Naive thymus-derived CD4-positive, alpha-beta T cell (primary cell): ENCODE data around the gene IL17RE. TPM values are rescaled to one million over a fixed set of nuclear protein-coding genes. Genes with fewer than 3 reads are reported as not detected.
"Not testable (repeated sequence)": the region's sequence is repeated elsewhere in the genome, so short reads cannot be mapped to it uniquely, and the experiment has no call there.

Experiments used
- ATAC-seq: fragments of 150-1000 bp; cut with Tn5 transposase; 2 replicates; pipeline ENCODE4 v1.10.0; 2021; ENCODE audit warnings: mild to moderate bottlenecking, moderate library complexity
- CTCF ChIA-PET: fragments of 350-600 bp; sonication (Branson Sonifier 250); formaldehyde crosslinking; loops from one replicate; lab custom pipeline; 2021; ENCODE audit warnings: antibody characterized with exemption; lab: Charles Lee
- POLR2A ChIA-PET: fragments of 350-600 bp; sonication (Branson Sonifier 250); formaldehyde crosslinking; loops from one replicate; lab custom pipeline; 2021; ENCODE audit warnings: antibody characterized with exemption, inconsistent platforms; lab: Charles Lee
- DNase-seq, 9 donors: peaks; one replicate each; pipeline versions ENCODE4 v3.0.0 to v3.0.0-alpha.2; 2020 to 2022; ENCODE audit warnings: mixed read lengths in 1 of 9
- H3K27ac ChIP-seq: one replicate; pipeline ENCODE4 v1.7.0; 2013; ENCODE audit warnings: mild to moderate bottlenecking, low read depth, low read length, moderate library complexity
- H3K27me3 ChIP-seq, 2 donors: one replicate each; pipeline ENCODE4 v1.7.0; 2013; ENCODE audit warnings: low read length in 2 of 2, mild to moderate bottlenecking in 2 of 2, moderate library complexity in 2 of 2; ENCODE audit not compliant: control insufficient read depth in 2 of 2, insufficient read depth in 2 of 2
- H3K36me3 ChIP-seq, 3 experiments: 1 replicate in 2 of 3; 2 replicates in 1 of 3; pipeline ENCODE4 v1.7.0; 2013; ENCODE audit warnings: low read length in 3 of 3, mild to moderate bottlenecking in 3 of 3, moderate library complexity in 1 of 3; ENCODE audit not compliant: insufficient read depth in 3 of 3, control insufficient read depth in 2 of 3
- H3K4me1 ChIP-seq, 2 donors: one replicate each; pipeline ENCODE4 v1.7.0; 2013; ENCODE audit warnings: low read length in 2 of 2, mild to moderate bottlenecking in 2 of 2, moderate library complexity in 1 of 2; ENCODE audit not compliant: control insufficient read depth in 2 of 2, insufficient read depth in 2 of 2
- H3K4me3 ChIP-seq: 2 replicates; pipeline ENCODE4 v1.7.0; 2013; ENCODE audit warnings: mild to moderate bottlenecking, low read length
- H3K9me3 ChIP-seq, 3 experiments: 1 replicate in 2 of 3; 2 replicates in 1 of 3; pipeline ENCODE4 v1.7.0; 2013; ENCODE audit warnings: low read length in 3 of 3; ENCODE audit not compliant: control insufficient read depth in 2 of 3
- H3K27ac Mint-ChIP-seq, 9 donors: one replicate each; pipeline ENCODE4 v1.8.0; 2020 to 2022; ENCODE audit warnings: mixed read lengths in 9 of 9, mild to moderate bottlenecking in 8 of 9, moderate library complexity in 5 of 9, inconsistent platforms in 2 of 9
- H3K27me3 Mint-ChIP-seq, 5 donors: one replicate each; pipeline ENCODE4 v1.8.0; 2021 to 2022; ENCODE audit warnings: mixed read lengths in 5 of 5, mild to moderate bottlenecking in 1 of 5
- H3K36me3 Mint-ChIP-seq, 5 donors: one replicate each; pipeline ENCODE4 v1.8.0; 2020 to 2022; ENCODE audit warnings: mixed read lengths in 5 of 5, mild to moderate bottlenecking in 3 of 5, inconsistent platforms in 1 of 5
- H3K4me1 Mint-ChIP-seq, 7 donors: one replicate each; pipeline ENCODE4 v1.8.0; 2020 to 2022; ENCODE audit warnings: mixed read lengths in 7 of 7, mild to moderate bottlenecking in 3 of 7, inconsistent platforms in 1 of 7
- H3K4me3 Mint-ChIP-seq, 10 donors: one replicate each; pipeline ENCODE4 v1.8.0; 2020 to 2022; ENCODE audit warnings: mild to moderate bottlenecking in 10 of 10, mixed read lengths in 10 of 10, moderate library complexity in 6 of 10, inconsistent platforms in 2 of 10
- H3K9me3 Mint-ChIP-seq, 11 donors: one replicate each; pipeline ENCODE4 v1.8.0; 2020 to 2022; ENCODE audit warnings: mixed read lengths in 11 of 11, mild to moderate bottlenecking in 4 of 11, inconsistent platforms in 1 of 11, moderate library complexity in 1 of 11
- intact Hi-C, 2 donors: fragments of 100-400 bp; cut with micrococcal nuclease; formaldehyde crosslinking; loops; one replicate each; pipeline ENCODE4 v1.15.1; 2023
- polyA plus RNA-seq, 2 donors: library from polyadenylated mRNA; unstranded; fragments of 300-500 nt; fragmentation: Illumina TruSeq; gene quantifications; one replicate each; pipeline ENCODE4 v1.2.3, GENCODE V29; 2021
- total RNA-seq, 6 experiments: library from RNA in 5 of 6; stranded (reverse) in 5 of 6; gene quantifications; 1 replicate in 5 of 6; 2 replicates in 1 of 6; pipeline ENCODE4 v1.2.3 and lab custom pipeline; 2021 to 2026

IL17RE gene
- total and polyA plus RNA-seq, 7 experiments from 2014 or later: 0.19 to 2.2 (median 0.38) TPM; not detected in 2

DNA sequence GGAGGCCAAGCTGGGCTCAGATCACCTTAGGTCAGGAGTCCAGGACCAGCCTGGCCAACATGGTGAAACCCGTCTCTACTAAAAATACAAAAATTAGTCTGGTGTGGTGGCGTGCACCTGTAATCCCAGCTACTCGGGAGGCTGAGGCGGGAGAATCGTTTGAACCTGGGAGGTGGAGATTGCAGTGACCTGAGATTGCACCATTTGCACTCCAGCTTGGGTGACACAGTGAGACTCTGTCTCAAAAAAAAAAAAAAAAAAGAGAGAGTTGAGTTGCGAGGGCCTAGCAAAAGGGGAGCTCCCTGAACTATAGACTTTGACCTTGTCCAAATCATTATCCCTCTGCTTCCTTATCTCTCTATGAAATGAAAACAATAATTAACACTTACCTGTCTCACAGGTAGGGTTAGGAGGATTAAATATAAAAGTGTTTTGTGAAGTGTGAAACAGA lies 1.7 kb upstream of the IL17RE start:
- POLR2A ChIA-PET: interaction anchor here (0.9 to 1.6 kb wide), 2 partner anchors 11 to 34 kb away, joined by 4 to 6 read pairs; partner anchors contain the start of gene JAGN1
- ATAC-seq, H3K9me3 Mint-ChIP-seq, intact Hi-C loops, H3K27me3 ChIP-seq, DNase-seq, H3K9me3 ChIP-seq, H3K27me3 Mint-ChIP-seq, CTCF ChIA-PET, H3K36me3 Mint-ChIP-seq, H3K4me3 ChIP-seq, H3K27ac ChIP-seq, H3K36me3 ChIP-seq: not testable (repeated sequence)
- H3K4me3 Mint-ChIP-seq: peak overlapping the region in 1 of 10 donors; percentile 24
- H3K27ac Mint-ChIP-seq: peak overlapping the region in 4 of 9 donors; percentile 1 to 76 (median 30)
- peaks cover 18 to 49% (median 39%) of the 10 kb centered on the region in 7 donors for H3K4me1 Mint-ChIP-seq
- H3K4me1 ChIP-seq: peaks cover 10 to 15% of the 10 kb centered on the region in 2 donors

DNA sequence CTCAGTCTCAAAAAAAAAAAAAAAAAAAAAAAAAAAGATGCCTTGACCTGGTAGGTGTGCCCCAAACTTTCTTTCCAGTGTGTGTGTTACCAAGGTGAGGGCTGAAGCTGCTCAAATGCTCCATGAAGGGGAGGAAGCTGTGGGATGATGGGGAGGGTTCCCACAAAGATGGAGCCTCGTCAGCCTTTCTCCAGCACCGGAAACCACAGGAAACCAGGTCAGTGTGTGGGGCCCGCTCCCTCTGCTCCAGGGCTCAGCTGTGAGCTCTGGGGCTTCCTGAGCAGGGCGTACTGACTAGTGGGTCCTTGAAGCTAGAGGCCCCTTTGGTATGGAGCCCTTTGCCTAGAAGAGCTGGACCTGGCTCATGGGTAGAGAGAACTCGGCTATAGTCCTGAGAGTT lies 681 bp upstream of the IL17RE start:
- peaks cover 18 to 43% (median 32%) of the 10 kb centered on the region in 7 donors for H3K4me1 Mint-ChIP-seq
- Histone ChIP-seq H3K9me3 (no peaks in the 10 kb centered on the region), H3K4me1 (peaks cover 10 to 13% of the 10 kb centered on the region in 2 donors), H3K36me3 (no peaks in the 10 kb centered on the region), H3K4me3 (no peak overlapping the region), H3K27ac (no peak overlapping the region), H3K27me3 (no peaks in the 10 kb centered on the region)
- H3K4me3 Mint-ChIP-seq: peak overlapping the region in 5 of 10 donors; percentile 24 to 66 (median 37)
- intact Hi-C loops: loop anchor here in 1 of 2 donors (1.0 kb wide), 2 partner anchors 12 to 125 kb away; partner anchors contain the start of gene JAGN1
- DNase-seq: peak in 1 of 9 donors; percentile 50
- peak; percentile 37 for ATAC-seq
- H3K9me3 Mint-ChIP-seq: no peaks in the 10 kb centered on the region
- POLR2A ChIA-PET: interaction anchor here (0.9 to 2.1 kb wide), 5 partner anchors 9 to 33 kb away, joined by 3 to 10 read pairs (median 4); partner anchors contain the start of genes CRELD1 and JAGN1
- peak overlapping the region in 1 of 9 donors; percentile 68 for H3K27ac Mint-ChIP-seq
- CTCF ChIA-PET: interaction anchor here (0.6 kb wide), 1 partner anchor 292 kb away, joined by 3 read pairs; no protein-coding TSS in a partner anchor
- H3K27me3 Mint-ChIP-seq: no peaks in the 10 kb centered on the region
- H3K36me3 Mint-ChIP-seq: peaks cover 0 to 2% (median 0%) of the 10 kb centered on the region in 5 donors

- no peak for DNase-seq
- intact Hi-C loops: no loop called here
- Histone ChIP-seq H3K27ac (no peak overlapping the region), H3K27me3 (no peaks in the 10 kb centered on the region), H3K36me3 (no peaks in the 10 kb centered on the region), H3K4me1 (peaks cover 10 to 13% of the 10 kb centered on the region in 2 donors), H3K4me3 (no peak overlapping the region), H3K9me3 (no peaks in the 10 kb centered on the region)
- H3K9me3 Mint-ChIP-seq: no peaks in the 10 kb centered on the region
- ATAC-seq: no peak
- POLR2A ChIA-PET: interaction anchor here (1.1 to 2.1 kb wide), 2 partner anchors 12 to 14 kb away, joined by 3 to 10 read pairs; partner anchors contain the start of gene JAGN1
- H3K4me3 Mint-ChIP-seq: peak overlapping the region in 3 of 10 donors; percentile 9 to 61 (median 40)
- H3K4me1 Mint-ChIP-seq: peaks cover 17 to 36% (median 26%) of the 10 kb centered on the region in 7 donors
- peak overlapping the region in 4 of 9 donors; percentile 31 to 61 (median 49) for H3K27ac Mint-ChIP-seq
- H3K36me3 Mint-ChIP-seq: no peaks in the 10 kb centered on the region
- CTCF ChIA-PET: interaction anchor here (0.8 kb wide), 1 partner anchor 10 kb away, joined by 3 read pairs; no protein-coding TSS in a partner anchor
- H3K27me3 Mint-ChIP-seq: no peaks in the 10 kb centered on the region
Observed at GRCh38 chr3:9903238-9903624, 583 bp downstream of the IL17RE start.

GRCh38 chr3:9903904-9904303 lies 1.3 kb downstream of the IL17RE start:
- ChIA-PET CTCF (interaction anchor here (0.7 kb wide), 1 partner anchor 327 kb away, joined by 3 read pairs; no protein-coding TSS in a partner anchor), POLR2A (no interaction called here)
- ATAC-seq: no peak
- intact Hi-C loops: no loop called here
- peaks cover 10 to 13% of the 10 kb centered on the region in 2 donors for H3K4me1 ChIP-seq
- Mint-ChIP-seq H3K4me3 (peak overlapping the region in 1 of 10 donors; percentile 33), H3K27ac (no peak overlapping the region), H3K9me3 (no peaks in the 10 kb centered on the region), H3K36me3 (no peaks in the 10 kb centered on the region), H3K27me3 (no peaks in the 10 kb centered on the region), H3K4me1 (peaks cover 14 to 30% (median 24%) of the 10 kb centered on the region in 7 donors)
- no peaks in the 10 kb centered on the region for H3K9me3 ChIP-seq
- no peaks in the 10 kb centered on the region for H3K27me3 ChIP-seq
- DNase-seq: no peak
- H3K36me3 ChIP-seq: no peaks in the 10 kb centered on the region
- H3K27ac ChIP-seq: no peak overlapping the region
- H3K4me3 ChIP-seq: no peak overlapping the region

DNA sequence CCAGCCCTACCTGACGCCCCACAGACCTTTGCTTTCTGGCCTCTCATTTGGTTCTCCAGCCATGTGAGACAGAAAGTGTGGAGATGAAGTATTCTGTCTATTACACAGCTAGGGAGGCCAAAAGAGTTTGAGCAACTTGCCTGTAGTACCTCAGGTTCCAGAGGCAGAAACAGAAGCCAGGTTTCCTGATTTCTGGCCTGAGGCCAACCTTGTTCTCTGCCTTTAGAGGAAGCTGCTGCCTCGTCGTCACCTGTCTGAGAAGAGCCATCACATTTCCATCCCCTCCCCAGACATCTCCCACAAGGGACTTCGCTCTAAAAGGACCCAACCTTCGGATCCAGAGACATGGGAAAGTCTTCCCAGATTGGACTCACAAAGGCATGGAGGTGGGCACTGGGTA lies 3.8 kb downstream of the IL17RE start:
- DNase-seq (no peak), ATAC-seq (no peak)
- H3K4me3 Mint-ChIP-seq: no peak overlapping the region
- no peaks in the 10 kb centered on the region for H3K9me3 Mint-ChIP-seq
- H3K27me3 ChIP-seq: no peaks in the 10 kb centered on the region
- intact Hi-C loops: no loop called here
- H3K4me1 Mint-ChIP-seq: peaks cover 14 to 34% (median 20%) of the 10 kb centered on the region in 7 donors
- H3K27ac ChIP-seq: no peak overlapping the region
- ChIA-PET POLR2A (no interaction called here), CTCF (no interaction called here)
- peaks cover 0 to 5% (median 0%) of the 10 kb centered on the region in 5 donors for H3K27me3 Mint-ChIP-seq
- H3K36me3 ChIP-seq: no peaks in the 10 kb centered on the region
- peaks cover 10 to 13% of the 10 kb centered on the region in 2 donors for H3K4me1 ChIP-seq
- H3K27ac Mint-ChIP-seq: no peak overlapping the region
- no peaks in the 10 kb centered on the region for H3K9me3 ChIP-seq
- H3K36me3 Mint-ChIP-seq: no peaks in the 10 kb centered on the region
- no peak overlapping the region for H3K4me3 ChIP-seq

GRCh38 chr3:9908286-9908685 lies 5.6 kb downstream of the IL17RE start:
- Mint-ChIP-seq H3K27me3 (peaks cover 0 to 5% (median 0%) of the 10 kb centered on the region in 5 donors), H3K9me3 (no peaks in the 10 kb centered on the region), H3K4me3 (no peak overlapping the region), H3K36me3 (no peaks in the 10 kb centered on the region), H3K4me1 (peaks cover 3 to 22% (median 6%) of the 10 kb centered on the region in 7 donors), H3K27ac (no peak overlapping the region)
- DNase-seq: no peak
- no peak for ATAC-seq
- no peaks in the 10 kb centered on the region for H3K36me3 ChIP-seq
- H3K4me3 ChIP-seq: no peak overlapping the region
- ChIA-PET POLR2A (interaction anchor here (0.5 kb wide), 1 partner anchor 50 kb away, joined by 4 read pairs; no protein-coding TSS in a partner anchor), CTCF (no interaction called here)
- no peak overlapping the region for H3K27ac ChIP-seq
- intact Hi-C loops: no loop called here
- H3K27me3 ChIP-seq: no peaks in the 10 kb centered on the region
- no peaks in the 10 kb centered on the region for H3K4me1 ChIP-seq
- H3K9me3 ChIP-seq: no peaks in the 10 kb centered on the region
